UCSD-AML1 (cell line): Measurements from ENCODE around the gene VAV2.
A peak's percentile ranks its signal among the peaks of the same experiment; 100 is the strongest.
"Not testable (repeated sequence)": the region's sequence is repeated elsewhere in the genome, so short reads cannot be mapped to it uniquely, and the experiment has no call there.

ENCODE experiments used
- DNase-seq: peaks from one replicate; lab custom pipeline; 2025; ENCODE audit not compliant: unreplicated experiment; lab: John Stamatoyannopoulos, UW

VAV2 gene

DNA sequence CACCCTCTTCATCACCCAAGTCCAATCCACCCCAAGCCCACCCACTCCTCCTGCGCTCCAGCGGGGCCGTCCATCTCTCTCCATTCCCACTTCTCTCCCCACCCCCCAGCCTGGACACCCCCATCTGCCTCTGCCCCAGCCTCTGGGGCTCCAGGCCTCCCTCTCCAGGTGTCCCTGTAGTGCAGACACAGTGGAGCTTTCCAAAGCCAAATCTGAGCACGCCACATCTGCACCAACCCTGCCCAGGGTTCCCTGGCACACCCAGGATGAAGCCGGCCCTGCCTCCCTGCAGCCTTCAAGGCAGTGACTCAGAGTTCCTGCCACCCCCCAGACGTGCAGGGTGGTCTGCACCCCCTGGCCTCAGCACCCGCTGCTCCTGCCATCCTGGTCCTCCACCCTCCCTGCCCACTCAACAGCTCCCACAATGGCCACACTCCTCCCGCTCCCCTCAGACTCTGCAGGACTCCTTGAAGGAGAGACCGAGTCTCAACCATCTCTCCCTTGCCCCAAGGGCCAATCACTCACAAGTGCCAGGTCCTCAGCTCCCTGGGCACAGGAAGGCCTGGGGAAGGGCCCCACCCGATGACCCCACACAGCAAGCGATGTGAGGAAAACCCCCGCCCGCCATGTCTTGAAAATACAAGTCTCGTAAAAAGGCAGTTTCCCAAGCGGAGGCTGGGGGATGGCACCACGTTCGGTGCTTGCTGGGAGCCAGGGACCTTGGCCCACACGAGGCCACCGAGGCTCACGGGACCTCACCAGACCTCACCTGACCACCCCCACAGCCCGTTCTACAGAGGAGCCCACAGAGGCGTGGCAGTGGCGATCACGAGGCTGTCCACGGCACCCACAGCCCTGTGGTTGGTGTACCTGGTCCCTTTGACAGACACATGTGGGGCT is 22.2 kb downstream of the VAV2 start:
- DNase-seq = no peak

DNA sequence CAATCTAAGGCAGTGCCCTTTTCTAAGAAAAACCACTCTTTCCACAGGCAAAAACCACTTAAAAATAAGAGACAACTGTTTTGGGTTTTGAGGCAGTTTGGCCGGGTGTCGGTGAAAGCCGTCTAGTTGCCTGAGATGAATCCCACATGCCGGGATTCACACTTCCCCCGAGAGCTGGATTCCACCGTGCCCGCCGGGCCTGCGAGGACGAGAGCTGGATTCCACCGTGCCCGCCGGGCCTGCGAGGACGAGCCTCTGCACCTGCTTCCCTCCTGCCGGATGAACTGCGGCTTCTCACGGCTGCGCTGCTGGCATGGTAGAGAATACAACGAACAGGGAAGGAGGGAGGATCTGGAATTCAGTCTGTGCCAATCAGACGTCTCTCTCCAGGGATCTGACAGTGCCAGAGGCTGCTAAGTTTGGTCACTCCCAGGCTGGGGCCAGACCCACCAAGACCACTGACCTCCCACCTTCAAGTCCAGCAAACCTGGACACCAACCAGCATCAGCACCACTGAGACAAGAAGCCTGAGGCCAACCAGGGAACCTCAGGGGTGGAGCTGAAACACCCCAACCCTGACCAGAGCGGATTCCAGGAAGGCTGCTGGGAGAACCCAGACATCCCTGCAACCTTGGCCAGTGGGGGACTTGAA is 23.0 kb downstream of the VAV2 start:
- DNase-seq = no peak

DNA sequence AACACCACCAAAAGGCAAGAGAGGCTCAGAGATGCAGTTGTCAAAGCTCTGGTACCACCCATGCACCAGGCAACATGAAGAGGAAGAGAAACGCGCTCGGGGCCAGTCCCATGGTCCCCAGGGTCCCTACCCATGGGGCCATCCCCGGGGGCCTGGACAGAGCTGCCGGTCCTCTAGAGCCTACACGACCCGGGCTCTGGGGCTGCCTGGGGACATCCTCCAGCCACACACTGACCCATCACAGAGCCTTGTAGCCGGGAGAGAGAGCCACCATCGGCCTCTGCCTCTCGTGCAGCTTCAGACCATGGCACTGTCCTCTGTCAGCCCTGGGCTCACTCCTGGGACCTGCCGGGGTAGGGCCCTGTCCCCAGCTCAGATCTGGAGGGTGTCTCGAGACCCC is 23.7 kb downstream of the VAV2 start:
- no peak for DNase-seq

- no peak for DNase-seq
These were observed 24.9 kb downstream of the VAV2 start for GRCh38 chr9:133967024-133967741.

GRCh38 chr9:133964463-133964862 is 27.7 kb downstream of the VAV2 start:
- no peak for DNase-seq

- no peak for DNase-seq
These were observed 29.0 kb downstream of the VAV2 start for GRCh38 chr9:133963166-133963565.

- DNase-seq = no peak
These were observed 29.8 kb downstream of the VAV2 start for GRCh38 chr9:133962341-133962740.

- no peak for DNase-seq
These were observed 30.6 kb downstream of the VAV2 start for GRCh38 chr9:133961226-133962165.

- peak; percentile 61 for DNase-seq
These were observed 31.5 kb downstream of the VAV2 start for GRCh38 chr9:133960568-133961129.

DNA sequence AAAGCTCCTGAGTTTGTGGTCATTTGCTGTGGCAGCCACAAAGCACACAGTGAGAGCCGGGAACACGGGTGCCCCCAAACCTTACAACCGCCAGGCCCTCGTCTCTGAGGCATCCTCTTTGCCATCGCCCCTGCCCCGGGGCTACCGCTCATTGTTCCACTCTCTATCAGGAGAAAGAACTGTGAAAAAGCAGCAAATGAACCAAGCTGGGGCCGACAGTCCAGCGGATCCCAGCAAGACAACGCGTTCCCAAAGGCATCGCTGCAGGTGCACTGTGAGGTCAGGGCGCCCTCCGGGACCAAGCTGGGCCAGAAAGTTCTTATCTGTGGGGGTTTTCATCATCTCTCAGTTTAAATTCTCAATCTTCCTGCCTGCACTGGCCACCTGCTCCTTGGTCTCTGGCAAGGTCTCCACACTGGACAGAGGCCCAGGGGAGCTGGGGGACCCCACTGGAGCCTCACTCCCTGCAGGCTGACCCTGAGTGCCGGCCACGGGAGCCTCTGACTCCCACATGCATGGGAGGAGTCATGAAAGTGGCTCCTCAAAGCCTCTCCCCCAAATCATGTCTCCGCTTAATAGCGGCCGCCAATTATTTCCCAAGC is 32.1 kb downstream of the VAV2 start:
- DNase-seq = no peak

DNA sequence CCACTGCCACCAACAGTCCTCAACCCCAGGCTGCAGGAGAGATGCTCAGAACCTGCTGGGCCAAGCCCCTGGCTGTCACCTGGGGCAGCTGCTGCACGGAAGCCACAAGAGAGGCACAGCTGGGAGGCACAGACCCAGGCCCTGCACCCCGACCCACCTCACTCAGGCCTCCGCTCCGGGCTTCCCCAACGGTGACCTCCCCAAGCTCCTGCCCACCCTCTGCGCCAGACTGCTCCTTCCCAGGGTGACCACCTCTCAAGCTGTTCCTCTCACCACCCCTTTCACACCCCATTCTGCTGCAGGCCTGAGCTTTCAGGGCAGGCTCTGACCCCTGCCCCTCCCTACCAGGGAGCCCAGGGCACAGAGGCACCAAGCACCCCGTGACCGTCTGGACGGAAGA is 33.0 kb downstream of the VAV2 start:
- DNase-seq = no peak

DNA sequence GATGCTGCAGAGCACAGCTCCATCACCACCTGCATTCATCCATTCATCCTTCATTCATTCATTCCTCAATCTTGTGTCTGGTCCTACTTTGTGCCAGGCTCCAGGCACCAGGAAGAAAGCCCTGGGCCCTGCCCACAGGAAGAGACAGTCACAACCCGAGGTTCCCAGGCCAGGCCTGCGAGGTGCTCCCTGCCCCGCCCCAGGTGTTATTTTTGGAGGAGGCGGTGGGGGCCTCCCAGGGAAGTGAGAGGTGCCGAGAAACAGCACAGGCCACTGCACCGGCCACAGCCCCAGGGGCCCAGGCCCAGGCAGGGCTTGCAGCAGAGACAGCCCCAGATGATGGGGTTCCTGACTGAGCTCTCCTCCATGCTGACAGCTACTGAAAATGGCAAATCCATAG is 33.4 kb downstream of the VAV2 start:
- no peak for DNase-seq

- not testable (repeated sequence) for DNase-seq
These were observed 34.4 kb downstream of the VAV2 start for GRCh38 chr9:133957772-133958171.

- no peak for DNase-seq
These were observed 34.8 kb downstream of the VAV2 start for GRCh38 chr9:133957328-133957727.

- no peak for DNase-seq
These were observed 35.5 kb downstream of the VAV2 start for GRCh38 chr9:133956520-133957076.

DNA sequence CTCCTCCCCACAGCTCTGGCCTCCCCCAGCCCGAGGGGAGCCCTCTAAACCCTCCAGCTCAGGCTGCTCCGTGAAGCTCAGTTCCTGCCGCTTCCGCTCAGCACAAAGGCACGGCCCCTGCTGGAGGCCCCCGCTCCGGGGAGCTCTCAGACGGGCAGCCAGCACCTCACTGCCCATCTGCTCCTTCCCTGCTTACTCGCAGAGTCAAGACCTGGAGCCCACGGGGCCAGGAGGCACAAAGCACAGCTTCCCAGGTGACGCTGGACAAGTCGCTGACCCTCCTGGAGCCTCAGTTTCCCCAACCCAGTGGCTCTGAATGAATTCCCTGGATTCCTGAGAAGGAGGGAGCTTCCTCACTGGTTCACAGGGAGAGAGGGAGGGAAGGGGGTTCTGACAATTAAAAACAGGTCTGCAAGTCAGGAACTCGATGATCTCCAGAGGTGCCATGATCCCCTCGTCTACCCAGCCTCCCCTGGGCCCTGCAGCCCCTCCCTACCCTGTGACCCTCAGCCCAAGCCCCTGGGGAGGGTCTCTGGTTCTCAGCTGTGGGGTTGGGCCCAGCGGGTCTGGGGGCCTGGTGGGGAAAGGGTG is 36.2 kb downstream of the VAV2 start:
- DNase-seq = peak; percentile 37

DNA sequence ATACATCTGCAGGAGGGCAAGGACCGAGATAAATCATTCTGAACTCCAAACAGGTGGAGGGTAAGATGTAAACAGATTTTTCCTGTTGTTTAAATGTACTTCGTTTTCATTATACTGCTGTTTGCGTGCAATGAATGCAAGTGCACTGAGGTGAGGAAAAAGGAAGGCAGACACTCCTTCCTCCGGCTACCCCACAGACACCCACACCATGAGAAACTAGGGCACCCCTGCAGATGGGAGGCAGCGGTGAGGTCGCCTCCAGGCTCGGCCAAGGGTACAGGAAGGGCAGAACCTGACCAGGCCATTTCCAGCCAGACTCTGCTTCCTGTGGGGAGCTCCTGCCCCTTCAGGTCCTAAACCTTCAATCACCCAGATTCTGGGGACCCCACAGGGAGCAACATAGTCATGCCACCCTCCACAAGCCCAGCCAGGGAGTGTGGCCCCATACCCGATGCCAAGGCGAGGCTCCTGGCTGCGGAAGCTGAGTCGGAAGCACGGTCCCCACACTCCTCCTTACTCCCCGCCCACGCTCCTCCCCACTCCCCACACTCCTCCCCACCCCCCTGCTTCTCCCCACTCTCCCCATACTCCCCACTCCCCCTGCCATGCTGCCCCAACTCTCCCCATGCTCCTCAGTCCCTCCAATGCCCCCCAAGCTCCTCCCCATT is 37.1 kb downstream of the VAV2 start:
- DNase-seq = no peak

GRCh38 chr9:133953976-133954709 is 38.0 kb downstream of the VAV2 start:
- DNase-seq = no peak
